Lower lobe of right lung (tissue), 2 donors: Measurements from ENCODE around the gene RHAG. TPM values are rescaled to one million over a fixed set of nuclear protein-coding genes. Genes with fewer than 3 reads are reported as not detected.

Source experiments
- ATAC-seq, 2 donors: fragments of 200-7000 bp; cut with Tn5 transposase; one replicate each; pipeline ENCODE4 v1.9.1; 2020 to 2022; ENCODE audit warnings: mild to moderate bottlenecking in 2 of 2, moderate library complexity in 2 of 2
- DNase-seq: peaks from one replicate; pipeline ENCODE4 v3.0.0-alpha.2; 2020
- H3K27ac ChIP-seq: fragments of 200-600 bp; one replicate; pipeline ENCODE4 v1.8.0; 2022
- H3K27me3 ChIP-seq: fragments of 200-600 bp; one replicate; pipeline ENCODE4 v1.8.0; 2022; ENCODE audit warnings: low read depth
- H3K36me3 ChIP-seq: fragments of 200-600 bp; one replicate; pipeline ENCODE4 v1.8.0; 2022; ENCODE audit warnings: mild to moderate bottlenecking
- H3K4me1 ChIP-seq: fragments of 200-600 bp; one replicate; pipeline ENCODE4 v1.8.0; 2022
- H3K4me3 ChIP-seq: fragments of 200-600 bp; one replicate; pipeline ENCODE4 v1.8.0; 2022; ENCODE audit warnings: mild to moderate bottlenecking
- H3K9me3 ChIP-seq: fragments of 200-600 bp; one replicate; pipeline ENCODE4 v1.8.0; 2022
- CTCF ChIP-seq: fragments of 200-600 bp; IDR thresholded peaks from one replicate; pipeline ENCODE4 v1.8.0; 2022; ENCODE audit warnings: antibody characterized with exemption, mild to moderate bottlenecking
- intact Hi-C: fragments of 100-400 bp; cut with DNase I; formaldehyde crosslinking; loops from one replicate; pipeline ENCODE4 v1.11.0; 2022
- total RNA-seq: library from RNA; stranded (reverse); fragmentation: NEBNext Ultra II Directional; extraction: Animal tissue kit (Norgen Biotek cat#: 25700); gene quantifications from one replicate; pipeline ENCODE4 v1.2.1, GENCODE V29; 2021
- donor health status: DM: no; HTN: yes; CAD: no; lungs with severe emphysema.

Gene RHAG
- total RNA-seq, 1 donor from 2014 or later, result not detected

- Histone ChIP-seq H3K4me1 (no peaks in the 10 kb centered on the region), H3K9me3 (no peaks in the 10 kb centered on the region), H3K4me3 (no peak overlapping the region), H3K27ac (no peak overlapping the region), H3K36me3 (no peaks in the 10 kb centered on the region), H3K27me3 (no peaks in the 10 kb centered on the region)
- DNase-seq (no peak), ATAC-seq (no peak)
- no peak for TF ChIP-seq CTCF
- intact Hi-C loops, result no loop called here
Measured at GRCh38 chr6:49558238-49558637, 78.4 kb downstream of the RHAG start.

- H3K4me3 ChIP-seq, result no peak overlapping the region
- no peaks in the 10 kb centered on the region for H3K27me3 ChIP-seq
- TF ChIP-seq CTCF, result no peak
- ATAC-seq, result peak; percentile 52 to 64
- H3K27ac ChIP-seq, result no peak overlapping the region
- no peak for DNase-seq
- H3K4me1 ChIP-seq, result peaks cover 2% of the 10 kb centered on the region
- H3K9me3 ChIP-seq, result no peaks in the 10 kb centered on the region
- H3K36me3 ChIP-seq, result no peaks in the 10 kb centered on the region
- intact Hi-C loops, result no loop called here
Measured at GRCh38 chr6:49557177-49557576, 79.5 kb downstream of the RHAG start.

GRCh38 chr6:49556429-49556837 lies 80.2 kb downstream of the RHAG start:
- Histone ChIP-seq H3K27ac (peak overlapping the region; percentile 7), H3K27me3 (peaks cover 3% of the 10 kb centered on the region), H3K4me3 (no peak overlapping the region), H3K36me3 (no peaks in the 10 kb centered on the region), H3K9me3 (no peaks in the 10 kb centered on the region), H3K4me1 (peaks cover 9% of the 10 kb centered on the region)
- no peak for DNase-seq
- ATAC-seq, result peak; percentile 93 to 97
- no peak for TF ChIP-seq CTCF
- intact Hi-C loops, result no loop called here

- no peaks in the 10 kb centered on the region for H3K9me3 ChIP-seq
- no peak for TF ChIP-seq CTCF
- ATAC-seq (no peak), DNase-seq (no peak)
- no peak overlapping the region for H3K27ac ChIP-seq
- H3K27me3 ChIP-seq, result peaks cover 8% of the 10 kb centered on the region
- H3K4me3 ChIP-seq, result no peak overlapping the region
- intact Hi-C loops, result no loop called here
- H3K36me3 ChIP-seq, result no peaks in the 10 kb centered on the region
- peaks cover 13% of the 10 kb centered on the region for H3K4me1 ChIP-seq
Measured at GRCh38 chr6:49555951-49556350, 80.7 kb downstream of the RHAG start.

Other genes starting within 250 kb of the RHAG start
- 21.9 TPM for gene MMUT, start 173.6 kb downstream of the RHAG start, total RNA-seq
- gene CENPQ, start 173.5 kb downstream of the RHAG start, total RNA-seq, result 4.3 TPM
- gene GLYATL3, start 136.9 kb downstream of the RHAG start, total RNA-seq, result not detected
- 4.1 TPM for gene C6orf141, start 86.2 kb downstream of the RHAG start, total RNA-seq
- gene CRISP2, start 76.7 kb upstream of the RHAG start, total RNA-seq, result 0.83 TPM
- gene CRISP3, start 107.5 kb upstream of the RHAG start, total RNA-seq, result 2.5 TPM
- gene PGK2, start 150.4 kb upstream of the RHAG start, total RNA-seq, result not detected
- gene CRISP1, start 229.7 kb upstream of the RHAG start, total RNA-seq, result not detected